NB4 (cell line): ENCODE measurements around the gene GIT2.

Experiments used
- POLR2A ChIP-seq: IDR thresholded peaks from 2 replicates; pipeline ENCODE4 v1.6.1; 2011; ENCODE audit warnings: mild to moderate bottlenecking; ENCODE audit not compliant: insufficient read length; ENCODE audit errors: extremely low read depth
- TF ChIP-seq, protein P1 (sequence below): IDR thresholded peaks from one replicate; pipeline ENCODE4 v1.5.1; 2012; ENCODE audit warnings: low read depth, low read length

DNA sequence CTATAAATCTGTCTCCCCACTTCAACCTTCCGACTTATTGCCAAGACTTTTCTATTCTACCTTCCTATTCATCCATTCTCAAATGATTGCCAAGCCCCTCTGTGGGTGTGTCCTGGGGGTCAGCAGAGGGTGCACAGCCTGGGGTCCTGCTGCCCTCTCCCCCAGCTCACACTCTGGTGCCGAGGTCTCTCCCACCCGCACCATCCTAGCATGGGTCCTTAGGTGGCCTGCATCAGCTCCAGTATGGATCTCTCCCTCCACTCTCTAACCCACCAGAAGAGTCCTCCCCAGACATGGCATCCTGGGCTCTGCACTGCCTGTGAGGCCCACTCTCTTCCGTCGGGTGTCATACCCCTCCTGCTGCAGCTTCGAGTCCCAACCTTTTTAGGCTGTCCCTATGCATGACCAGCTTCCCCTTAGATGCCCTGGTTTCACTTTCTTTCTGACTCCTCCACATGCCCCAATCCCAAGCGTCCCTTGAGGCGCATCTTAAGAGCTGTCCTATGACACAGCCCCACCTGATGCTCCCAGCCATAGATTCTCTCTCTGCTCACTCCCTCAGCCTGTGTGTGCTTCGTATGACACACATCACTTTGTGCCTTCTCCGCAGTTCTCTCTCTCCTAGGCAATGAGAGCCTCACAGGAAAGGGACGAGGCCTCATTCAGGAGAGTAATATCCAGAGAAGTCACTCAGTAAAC lies 43.9 kb downstream of the GIT2 start:
- TF ChIP-seq POLR2A = no peak
- TF ChIP-seq, protein P1, sequence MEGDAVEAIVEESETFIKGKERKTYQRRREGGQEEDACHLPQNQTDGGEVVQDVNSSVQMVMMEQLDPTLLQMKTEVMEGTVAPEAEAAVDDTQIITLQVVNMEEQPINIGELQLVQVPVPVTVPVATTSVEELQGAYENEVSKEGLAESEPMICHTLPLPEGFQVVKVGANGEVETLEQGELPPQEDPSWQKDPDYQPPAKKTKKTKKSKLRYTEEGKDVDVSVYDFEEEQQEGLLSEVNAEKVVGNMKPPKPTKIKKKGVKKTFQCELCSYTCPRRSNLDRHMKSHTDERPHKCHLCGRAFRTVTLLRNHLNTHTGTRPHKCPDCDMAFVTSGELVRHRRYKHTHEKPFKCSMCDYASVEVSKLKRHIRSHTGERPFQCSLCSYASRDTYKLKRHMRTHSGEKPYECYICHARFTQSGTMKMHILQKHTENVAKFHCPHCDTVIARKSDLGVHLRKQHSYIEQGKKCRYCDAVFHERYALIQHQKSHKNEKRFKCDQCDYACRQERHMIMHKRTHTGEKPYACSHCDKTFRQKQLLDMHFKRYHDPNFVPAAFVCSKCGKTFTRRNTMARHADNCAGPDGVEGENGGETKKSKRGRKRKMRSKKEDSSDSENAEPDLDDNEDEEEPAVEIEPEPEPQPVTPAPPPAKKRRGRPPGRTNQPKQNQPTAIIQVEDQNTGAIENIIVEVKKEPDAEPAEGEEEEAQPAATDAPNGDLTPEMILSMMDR = no peak
